NK-92 treated with Interleukin-12 subunit alpha and Interleukin-12 subunit beta, amount 100 ng/mL, for 24 hours (cell line): ENCODE data around the gene TRPM3.

ENCODE experiments used
- DNase-seq: peaks from one replicate; lab custom pipeline; 2025; lab: John Stamatoyannopoulos, UW

Gene TRPM3

GRCh38 chr9:71097671-71098070 lies 23.8 kb downstream of the TRPM3 start:
- no peak for DNase-seq

- DNase-seq: no peak
Measured at GRCh38 chr9:71096421-71097108, 24.9 kb downstream of the TRPM3 start.

- DNase-seq: no peak
Measured at GRCh38 chr9:71094708-71095251, 26.6 kb downstream of the TRPM3 start.

GRCh38 chr9:71090896-71091295 lies 30.5 kb downstream of the TRPM3 start:
- DNase-seq: no peak

GRCh38 chr9:71079451-71079850 lies 42.0 kb downstream of the TRPM3 start:
- no peak for DNase-seq

- no peak for DNase-seq
Measured at GRCh38 chr9:71076096-71076495, 45.3 kb downstream of the TRPM3 start.

- no peak for DNase-seq
Measured at GRCh38 chr9:71073494-71073893, 47.9 kb downstream of the TRPM3 start.

- DNase-seq: no peak
Measured at GRCh38 chr9:71072587-71072986, 48.8 kb downstream of the TRPM3 start.

- no peak for DNase-seq
Measured at GRCh38 chr9:71071633-71072032, 49.8 kb downstream of the TRPM3 start.

GRCh38 chr9:71058660-71059059 lies 62.8 kb downstream of the TRPM3 start:
- DNase-seq: no peak

- DNase-seq: no peak
Measured at GRCh38 chr9:71052287-71052686, 69.1 kb downstream of the TRPM3 start.

GRCh38 chr9:71048280-71048679 lies 73.1 kb downstream of the TRPM3 start:
- DNase-seq: no peak

GRCh38 chr9:71042448-71042990 lies 78.9 kb downstream of the TRPM3 start:
- DNase-seq: no peak

- no peak for DNase-seq
Measured at GRCh38 chr9:71037521-71037920, 83.9 kb downstream of the TRPM3 start.

- DNase-seq: no peak
Measured at GRCh38 chr9:71036501-71036900, 84.9 kb downstream of the TRPM3 start.

- no peak for DNase-seq
Measured at GRCh38 chr9:71032779-71033178, 88.6 kb downstream of the TRPM3 start.

- no peak for DNase-seq
Measured at GRCh38 chr9:71025728-71026127, 95.7 kb downstream of the TRPM3 start.

GRCh38 chr9:71025201-71025600 lies 96.2 kb downstream of the TRPM3 start:
- DNase-seq: no peak

GRCh38 chr9:71010258-71010657 lies 111.2 kb downstream of the TRPM3 start:
- DNase-seq: no peak

- no peak for DNase-seq
Measured at GRCh38 chr9:71005456-71005855, 116.0 kb downstream of the TRPM3 start.

GRCh38 chr9:71004196-71004595 lies 117.2 kb downstream of the TRPM3 start:
- DNase-seq: no peak

- DNase-seq: no peak
Measured at GRCh38 chr9:71003346-71003745, 118.1 kb downstream of the TRPM3 start.

GRCh38 chr9:71001780-71002386 lies 119.5 kb downstream of the TRPM3 start:
- DNase-seq: no peak
